ENCODE data around the gene CELF2.

DNA sequence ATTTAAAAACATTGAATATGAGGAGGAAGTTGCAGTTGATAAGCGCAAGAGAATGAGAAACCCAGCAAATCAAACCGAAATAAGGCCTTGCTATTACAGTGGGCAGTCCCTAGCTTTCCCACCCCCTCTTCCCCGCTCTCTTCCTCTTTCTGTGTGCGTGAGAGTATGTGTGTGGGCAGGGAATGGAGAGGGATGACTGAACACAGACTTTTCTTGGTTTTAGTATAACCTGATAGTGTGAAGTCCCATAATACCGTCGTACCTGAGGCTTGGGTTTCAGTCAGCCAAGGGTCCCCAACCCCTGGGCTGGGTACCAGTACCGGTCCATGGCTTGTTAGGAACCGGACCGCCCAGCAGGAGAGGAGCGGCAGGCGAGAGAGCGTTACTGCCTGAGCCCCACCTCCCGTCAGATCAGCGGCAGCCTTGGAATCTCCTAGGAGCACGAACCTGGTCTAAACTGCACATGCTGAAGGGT lies 255.3 kb downstream of the CELF2 start:
- TF ChIP-seq, protein P1, sequence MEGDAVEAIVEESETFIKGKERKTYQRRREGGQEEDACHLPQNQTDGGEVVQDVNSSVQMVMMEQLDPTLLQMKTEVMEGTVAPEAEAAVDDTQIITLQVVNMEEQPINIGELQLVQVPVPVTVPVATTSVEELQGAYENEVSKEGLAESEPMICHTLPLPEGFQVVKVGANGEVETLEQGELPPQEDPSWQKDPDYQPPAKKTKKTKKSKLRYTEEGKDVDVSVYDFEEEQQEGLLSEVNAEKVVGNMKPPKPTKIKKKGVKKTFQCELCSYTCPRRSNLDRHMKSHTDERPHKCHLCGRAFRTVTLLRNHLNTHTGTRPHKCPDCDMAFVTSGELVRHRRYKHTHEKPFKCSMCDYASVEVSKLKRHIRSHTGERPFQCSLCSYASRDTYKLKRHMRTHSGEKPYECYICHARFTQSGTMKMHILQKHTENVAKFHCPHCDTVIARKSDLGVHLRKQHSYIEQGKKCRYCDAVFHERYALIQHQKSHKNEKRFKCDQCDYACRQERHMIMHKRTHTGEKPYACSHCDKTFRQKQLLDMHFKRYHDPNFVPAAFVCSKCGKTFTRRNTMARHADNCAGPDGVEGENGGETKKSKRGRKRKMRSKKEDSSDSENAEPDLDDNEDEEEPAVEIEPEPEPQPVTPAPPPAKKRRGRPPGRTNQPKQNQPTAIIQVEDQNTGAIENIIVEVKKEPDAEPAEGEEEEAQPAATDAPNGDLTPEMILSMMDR (IDR thresholded peaks at IDR 0.05; ENCODE audit: poor library complexity, severe bottlenecking), result no peak
- no peak for TF ChIP-seq RAD21 (conservative IDR thresholded peaks at IDR 0.05)
